ENCODE data around the gene EID3. TPM values are rescaled to one million over a fixed set of nuclear protein-coding genes. Genes with fewer than 3 reads are reported as not detected.

Gene EID3
- total RNA-seq (2021; fragmentation: NEBNext Ultra II Directional; extraction: Animal tissue kit (Norgen Biotek cat#: 25700)) (2.2 and 2.8 TPM in 2 replicates), polyA plus RNA-seq (2011; rRNA removed) (1.0 and 1.2 TPM in 2 replicates), polyA minus RNA-seq (2011; rRNA and poly(A)+ RNA removed) (1.8 and 2.5 TPM in 2 replicates)
- polyA plus RNA-seq (2011; cell fraction: cytosol; rRNA removed) = 2.6 TPM
- polyA plus RNA-seq (2011; cell fraction: nucleus; rRNA removed) = 1.2 TPM
- polyA plus RNA-seq (2012, experiment 1 of 2) = 1.8 to 2.6 TPM (median 1.9 TPM) in 4 replicates
- 0.34 TPM for polyA plus RNA-seq (2012, experiment 2 of 2)
- polyA plus RNA-seq (2013, experiment 1 of 2) = 1.0 TPM
- 1.1 TPM for polyA plus RNA-seq (2013, experiment 2 of 2)
- 2.3 TPM for polyA minus RNA-seq (2011; cell fraction: cytosol; rRNA and poly(A)+ RNA removed)
- 9.2 TPM for polyA minus RNA-seq (2011; cell fraction: nucleus; rRNA and poly(A)+ RNA removed)
- long read RNA-seq, experiment 1, partial matches to known transcripts = 0 of 1 reads
- long read RNA-seq, experiment 1, other reads (novel, unspliced or antisense) = 0 of 1 reads
- long read RNA-seq, experiment 2, partial matches to known transcripts = 0 of 4 reads
- long read RNA-seq, experiment 2, other reads (novel, unspliced or antisense) = 0 of 4 reads

DNA sequence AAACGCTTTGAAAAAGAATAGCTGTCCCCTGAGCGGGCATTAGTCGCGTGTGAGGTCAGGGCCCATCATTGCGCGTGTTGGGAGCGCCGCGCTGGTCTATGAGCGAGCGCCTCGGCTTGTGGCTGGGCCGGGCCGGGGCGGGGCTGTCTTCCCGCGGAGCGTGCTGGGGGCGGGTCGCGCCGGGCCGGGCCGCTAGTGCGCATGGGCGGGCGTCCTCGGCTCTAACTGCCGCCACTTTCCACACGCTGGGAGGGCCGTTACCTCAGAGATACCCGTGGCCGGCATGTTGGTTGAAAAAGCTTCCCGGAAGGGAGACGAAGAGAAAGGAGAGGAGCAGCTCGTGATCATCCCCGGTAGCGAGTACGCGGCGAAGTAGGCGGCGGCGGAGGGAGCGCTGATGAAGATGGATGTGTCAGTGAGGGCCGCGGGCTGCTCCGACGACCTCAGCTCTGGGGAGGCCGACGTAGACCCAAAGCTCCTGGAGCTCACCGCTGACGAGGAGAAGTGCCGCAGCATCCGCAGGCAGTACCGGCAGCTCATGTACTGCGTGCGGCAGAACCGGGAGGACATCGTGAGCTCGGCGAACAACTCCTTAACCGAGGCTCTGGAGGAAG, at the start of gene EID3:
TSS of gene EID3 (plus strand) at position 202 of the 614 bp plus-strand sequence. CDS start at position 398, 196 bp downstream.
- POLR2A ChIA-PET (ENCODE audit: partially characterized antibody) = interaction anchor here (1.0 to 2.8 kb wide), 8 partner anchors 9 to 166 kb away, joined by 3 to 36 read pairs (median 4); partner anchors contain the start of gene NFYB
- peaks cover 7 to 15% (median 8%) of the 10 kb centered on the region in 4 experiments for H3K4me1 ChIP-seq (replicated peaks in 1 of 4; ENCODE audit: control insufficient read depth in 3 of 4, insufficient read depth in 4 of 4, low read length in 3 of 4)
- H3K4me2 ChIP-seq (ENCODE audit: insufficient read depth in 1 of 2, low read depth in 2 of 2, low read length in 2 of 2) = peak within 1 kb of the TSS; percentile 75 to 80
- H2BK120ac ChIP-seq (replicated peaks; ENCODE audit: low read depth, low read length) = no peak within 1 kb of the TSS
- peak within 1 kb of the TSS; percentile 52; the same call in 1 of the 2 replicates for H3K18ac ChIP-seq (ENCODE audit: extremely low read depth, low read length)
- CTCF ChIA-PET (ENCODE audit: partially characterized antibody) = interaction anchor here (0.6 to 1.5 kb wide), 9 partner anchors 9 to 488 kb away, joined by 3 to 5 read pairs (median 3); partner anchors contain the start of gene NFYB
- no peak within 1 kb of the TSS for H4K5ac ChIP-seq (ENCODE audit: insufficient read length, low read depth, low read length)
- DNase-seq (ENCODE audit: low read depth in 1 of 2, low spot score in 2 of 2) = peak in 1 of 2 experiments; percentile 95
- H3K27ac ChIP-seq (ENCODE audit: low read depth, low read length) = peak within 1 kb of the TSS; percentile 56
- no peak within 1 kb of the TSS; the same call in 1 of the 2 replicates for H2BK12ac ChIP-seq (ENCODE audit: low read depth, low read length)
- FAIRE-seq = no peak
- no peak within 1 kb of the TSS for H2BK15ac ChIP-seq (ENCODE audit: low read length)
- no peak within 1 kb of the TSS for H2BK5ac ChIP-seq (ENCODE audit: low read depth, low read length)
- no peak within 1 kb of the TSS for H2AK5ac ChIP-seq (ENCODE audit: low read depth, low read length)
- H3K79me2 ChIP-seq (ENCODE audit: control insufficient read depth in 1 of 2, insufficient read depth in 2 of 2, low read length in 2 of 2) = peaks cover 3 to 76% of the 10 kb centered on the region in 2 experiments
- no peak within 1 kb of the TSS for H2BK20ac ChIP-seq (ENCODE audit: low read length)
- H3K14ac ChIP-seq (ENCODE audit: insufficient read length) = no peak within 1 kb of the TSS
- H3K27me3 ChIP-seq (replicated peaks in 1 of 4; ENCODE audit: control insufficient read depth in 3 of 4, extremely low read depth in 1 of 4, insufficient read depth in 3 of 4, low read length in 3 of 4) = no peaks in the 10 kb centered on the region; a peak in 1 of 7 replicates
- peaks cover 8% of the 10 kb centered on the region; the same call in 1 of the 2 replicates for H3K23me2 ChIP-seq (ENCODE audit: low read depth, low read length)
- no peak within 1 kb of the TSS for H3K4ac ChIP-seq (replicated peaks; ENCODE audit: insufficient read length, low read depth, low read length)
- no peak within 1 kb of the TSS for H3K56ac ChIP-seq (replicated peaks; ENCODE audit: insufficient read length, low read depth, low read length)
- H4K8ac ChIP-seq (ENCODE audit: extremely low read depth, insufficient read depth, low read length) = peak within 1 kb of the TSS; percentile 60
- H2AFZ ChIP-seq (ENCODE audit: low read length) = no peak within 1 kb of the TSS; the same call in 1 of the 2 replicates
- 16% methylated on average over 47 of the region's 63 CpGs; no CpG with 5 or more reads in 1 of the 2 experiments for WGBS, 2 experiments (ENCODE audit: extremely low coverage in 1 of 2, insufficient coverage in 1 of 2, insufficient read length in 1 of 2, insufficient replicate concordance in 2 of 2, low coverage in 1 of 2, low lambda C conversion rate in 2 of 2, missing lambda C conversion rate in 1 of 2)
- H3K9me3 ChIP-seq (ENCODE audit: insufficient read depth in 2 of 2, low read depth in 1 of 2, low read length in 1 of 2) = no peaks in the 10 kb centered on the region
- peak within 1 kb of the TSS in 3 of 4 experiments; percentile 68 to 80 (median 76); a peak in 6 of 7 replicates for H3K9ac ChIP-seq (replicated peaks in 1 of 4; ENCODE audit: extremely low read depth in 1 of 4, low read depth in 3 of 4, low read length in 3 of 4)
- no peak within 1 kb of the TSS for H4K91ac ChIP-seq (replicated peaks; ENCODE audit: insufficient read length, low read length)
- peaks cover 0 to 13% (median 0%) of the 10 kb centered on the region in 4 experiments; a peak in 2 of 8 replicates for H3K36me3 ChIP-seq (ENCODE audit: control insufficient read depth in 2 of 4, insufficient read depth in 4 of 4, low read length in 3 of 4)
- H3K79me1 ChIP-seq (ENCODE audit: low read depth, low read length) = peaks cover 10% of the 10 kb centered on the region
- peak within 1 kb of the TSS; percentile 41 to 59 (median 50) for H3K4me3 ChIP-seq (ENCODE audit: extremely low read depth in 1 of 4, insufficient read depth in 2 of 4, low read depth in 3 of 4, low read length in 4 of 4)
- peaks cover 11 to 14% of the 10 kb centered on the region in 2 experiments for H4K20me1 ChIP-seq (replicated peaks in 1 of 2; ENCODE audit: control insufficient read depth in 1 of 2, insufficient read depth in 2 of 2, low read length in 2 of 2)
- H3K23ac ChIP-seq (ENCODE audit: insufficient read length) = no peak within 1 kb of the TSS
- TF ChIP-seq HDAC2 (IDR thresholded peaks at IDR 0.05; ENCODE audit: borderline replicate concordance in 1 of 2, low read depth in 2 of 2, low read length in 2 of 2) = no peak
- peak; percentile 71 for TF ChIP-seq ASH2L (IDR thresholded peaks at IDR 0.05; ENCODE audit: low read length)
- TF ChIP-seq, protein P1, sequence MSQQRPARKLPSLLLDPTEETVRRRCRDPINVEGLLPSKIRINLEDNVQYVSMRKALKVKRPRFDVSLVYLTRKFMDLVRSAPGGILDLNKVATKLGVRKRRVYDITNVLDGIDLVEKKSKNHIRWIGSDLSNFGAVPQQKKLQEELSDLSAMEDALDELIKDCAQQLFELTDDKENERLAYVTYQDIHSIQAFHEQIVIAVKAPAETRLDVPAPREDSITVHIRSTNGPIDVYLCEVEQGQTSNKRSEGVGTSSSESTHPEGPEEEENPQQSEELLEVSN (IDR thresholded peaks at IDR 0.05) = peak; percentile 97
- TF ChIP-seq NRF1 (IDR thresholded peaks at IDR 0.05; ENCODE audit: low read depth, low read length) = peak; percentile 56
- no peak for TF ChIP-seq YY1 (IDR thresholded peaks at IDR 0.05; ENCODE audit: low read depth, low read length)
- TF ChIP-seq CREB1 (IDR thresholded peaks at IDR 0.05) = peak; percentile 94
- no peak for TF ChIP-seq KDM1A (IDR thresholded peaks at IDR 0.05; ENCODE audit: borderline replicate concordance, low read length)
- no peak for TF ChIP-seq KDM4A (IDR thresholded peaks at IDR 0.05; ENCODE audit: low read depth, low read length, severe bottlenecking)
